ENCODE measurements around the gene ESRRA.
"Not testable (repeated sequence)": the region's sequence is repeated elsewhere in the genome, so short reads cannot be mapped to it uniquely, and the experiment has no call there.

Gene ESRRA

DNA sequence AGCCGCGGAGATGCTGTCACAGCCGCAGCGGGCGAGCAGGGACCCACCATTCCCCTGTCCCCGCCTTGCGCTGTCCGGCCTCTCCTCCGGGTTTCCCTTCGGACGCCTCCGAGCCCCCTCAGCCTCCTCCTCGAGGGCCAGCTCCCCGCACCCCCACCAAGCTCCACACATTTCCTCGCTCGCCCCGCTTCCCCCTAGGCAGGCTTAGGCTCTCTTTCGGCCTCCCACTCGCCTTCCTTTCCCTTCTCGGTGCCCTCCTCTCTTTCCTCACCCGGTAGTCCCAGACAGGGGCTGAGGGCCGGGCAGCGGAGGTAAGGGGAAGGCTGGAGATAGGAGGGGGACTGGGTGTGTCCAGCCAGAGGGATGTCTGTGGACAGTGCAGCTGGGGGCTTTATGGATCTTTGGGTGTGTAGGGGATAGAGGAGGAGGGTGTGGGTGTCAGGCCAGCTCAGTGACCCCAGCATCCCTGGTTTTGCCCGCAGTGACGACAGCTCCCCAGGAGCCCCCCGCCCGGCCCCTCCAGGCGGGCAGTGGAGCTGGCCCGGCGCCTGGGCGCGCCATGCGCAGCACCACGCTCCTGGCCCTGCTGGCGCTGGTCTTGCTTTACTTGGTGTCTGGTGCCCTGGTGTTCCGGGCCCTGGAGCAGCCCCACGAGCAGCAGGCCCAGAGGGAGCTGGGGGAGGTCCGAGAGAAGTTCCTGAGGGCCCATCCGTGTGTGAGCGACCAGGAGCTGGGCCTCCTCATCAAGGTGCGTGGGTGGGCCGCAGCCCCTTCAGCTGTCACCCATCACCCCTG lies 12.7 kb upstream of the ESRRA start:
- DNase-seq = no peak

DNA sequence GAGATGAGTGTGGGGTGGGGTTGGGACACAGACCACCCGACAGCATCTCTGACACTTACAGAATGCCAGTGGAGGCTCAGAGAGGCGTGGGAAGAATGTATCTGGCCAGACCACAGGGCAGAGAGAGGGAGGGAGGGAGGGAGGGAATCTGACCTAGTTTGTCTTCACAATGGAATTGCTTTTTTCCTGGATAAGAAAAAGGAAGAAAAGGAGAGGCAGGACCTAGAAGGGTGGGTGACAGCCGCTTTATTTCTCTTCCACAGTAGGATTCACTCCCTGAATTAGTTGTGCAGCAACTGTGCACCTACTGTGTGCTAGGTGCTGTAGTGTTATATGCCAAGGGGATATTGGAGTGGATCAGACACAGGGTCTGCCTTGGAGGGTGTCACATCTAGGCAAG lies 10.6 kb upstream of the ESRRA start:
- DNase-seq = no peak

DNA sequence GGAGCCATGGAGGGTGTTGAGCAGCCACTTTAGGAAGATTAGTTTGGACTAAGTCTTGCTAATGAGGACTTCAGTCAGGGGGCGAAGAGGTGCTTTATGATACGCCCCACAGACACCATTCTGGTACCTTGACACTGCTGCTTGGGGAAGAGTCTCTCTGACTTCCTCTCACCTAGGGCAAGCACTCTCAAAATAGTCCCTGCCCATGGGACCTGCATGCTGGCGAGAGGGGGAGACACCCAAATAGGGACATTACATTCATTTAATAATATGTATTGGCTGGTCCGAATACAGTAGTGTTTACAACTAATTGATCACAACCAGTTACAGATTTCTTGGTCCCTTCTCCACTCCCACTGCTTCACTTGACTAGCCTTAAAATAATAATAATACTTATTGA lies 9.6 kb upstream of the ESRRA start:
- no peak for DNase-seq

DNA sequence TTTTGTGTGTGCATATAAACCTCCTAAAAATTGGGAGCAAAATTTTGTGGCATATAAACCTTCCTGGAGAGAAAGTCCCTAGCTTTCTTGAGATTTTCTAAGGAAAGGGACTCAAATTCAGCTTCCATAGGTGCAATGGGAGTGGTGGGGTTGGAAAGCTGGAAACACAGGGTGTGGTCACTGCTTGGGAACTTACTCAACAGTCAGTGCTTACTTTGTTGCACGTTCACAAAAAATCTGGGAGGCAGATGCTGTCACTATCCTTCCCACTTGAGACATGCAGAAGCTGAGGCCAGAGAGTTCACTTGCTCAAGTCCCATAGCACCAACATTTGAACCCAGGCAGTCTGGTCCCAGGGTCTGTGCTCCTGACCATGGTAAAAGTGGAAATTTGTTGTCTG lies 9.1 kb upstream of the ESRRA start:
- DNase-seq = no peak

DNA sequence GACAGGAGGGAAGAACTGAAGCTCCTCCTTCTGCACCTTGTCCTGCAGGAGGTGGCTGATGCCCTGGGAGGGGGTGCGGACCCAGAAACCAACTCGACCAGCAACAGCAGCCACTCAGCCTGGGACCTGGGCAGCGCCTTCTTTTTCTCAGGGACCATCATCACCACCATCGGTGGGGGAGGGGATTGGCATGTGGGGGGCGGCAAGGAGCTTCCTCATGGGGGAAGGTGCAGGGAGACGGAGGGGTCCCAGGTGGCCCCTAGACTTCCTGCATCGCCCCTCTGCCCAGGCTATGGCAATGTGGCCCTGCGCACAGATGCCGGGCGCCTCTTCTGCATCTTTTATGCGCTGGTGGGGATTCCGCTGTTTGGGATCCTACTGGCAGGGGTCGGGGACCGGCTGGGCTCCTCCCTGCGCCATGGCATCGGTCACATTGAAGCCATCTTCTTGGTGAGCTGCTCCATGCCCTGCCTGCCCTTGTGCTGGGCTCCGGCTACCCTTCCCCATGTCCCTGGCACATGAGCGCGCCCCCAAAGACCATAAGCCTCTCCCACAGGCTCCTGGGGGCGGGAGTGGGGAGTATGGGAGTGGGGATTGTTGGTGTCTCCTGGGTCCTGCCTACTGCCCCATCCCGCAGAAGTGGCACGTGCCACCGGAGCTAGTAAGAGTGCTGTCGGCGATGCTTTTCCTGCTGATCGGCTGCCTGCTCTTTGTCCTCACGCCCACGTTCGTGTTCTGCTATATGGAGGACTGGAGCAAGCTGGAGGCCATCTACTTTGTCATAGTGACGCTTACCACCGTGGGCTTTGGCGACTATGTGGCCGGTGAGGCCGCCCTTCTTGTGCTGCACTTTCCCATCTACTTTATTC lies 8.3 kb upstream of the ESRRA start:
- no peak for DNase-seq

DNA sequence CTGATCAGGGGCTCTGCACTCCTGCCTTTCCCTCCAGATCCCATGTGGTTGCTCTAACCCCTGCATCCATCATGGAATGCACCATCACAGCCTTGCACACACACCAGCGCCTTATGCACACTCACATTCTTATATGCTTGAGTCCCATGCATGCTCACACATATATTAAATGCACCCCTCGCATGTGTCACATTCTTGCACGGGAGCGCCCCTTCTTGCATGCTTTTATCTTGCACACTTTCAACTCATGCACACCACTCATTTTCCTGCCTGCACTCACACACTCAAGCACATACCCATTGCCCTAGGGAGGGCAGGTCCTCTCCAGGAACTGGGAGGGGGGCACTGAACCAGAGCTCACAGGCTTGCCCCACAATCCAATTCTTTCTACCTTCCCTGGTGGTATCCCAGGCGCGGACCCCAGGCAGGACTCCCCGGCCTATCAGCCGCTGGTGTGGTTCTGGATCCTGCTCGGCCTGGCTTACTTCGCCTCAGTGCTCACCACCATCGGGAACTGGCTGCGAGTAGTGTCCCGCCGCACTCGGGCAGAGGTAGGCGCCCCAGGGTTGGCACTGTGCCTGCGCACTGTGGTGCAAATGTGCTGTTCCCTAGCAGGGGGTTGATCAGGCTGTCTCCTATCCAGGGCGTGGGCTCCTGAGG lies 7.5 kb upstream of the ESRRA start:
- no peak for DNase-seq

DNA sequence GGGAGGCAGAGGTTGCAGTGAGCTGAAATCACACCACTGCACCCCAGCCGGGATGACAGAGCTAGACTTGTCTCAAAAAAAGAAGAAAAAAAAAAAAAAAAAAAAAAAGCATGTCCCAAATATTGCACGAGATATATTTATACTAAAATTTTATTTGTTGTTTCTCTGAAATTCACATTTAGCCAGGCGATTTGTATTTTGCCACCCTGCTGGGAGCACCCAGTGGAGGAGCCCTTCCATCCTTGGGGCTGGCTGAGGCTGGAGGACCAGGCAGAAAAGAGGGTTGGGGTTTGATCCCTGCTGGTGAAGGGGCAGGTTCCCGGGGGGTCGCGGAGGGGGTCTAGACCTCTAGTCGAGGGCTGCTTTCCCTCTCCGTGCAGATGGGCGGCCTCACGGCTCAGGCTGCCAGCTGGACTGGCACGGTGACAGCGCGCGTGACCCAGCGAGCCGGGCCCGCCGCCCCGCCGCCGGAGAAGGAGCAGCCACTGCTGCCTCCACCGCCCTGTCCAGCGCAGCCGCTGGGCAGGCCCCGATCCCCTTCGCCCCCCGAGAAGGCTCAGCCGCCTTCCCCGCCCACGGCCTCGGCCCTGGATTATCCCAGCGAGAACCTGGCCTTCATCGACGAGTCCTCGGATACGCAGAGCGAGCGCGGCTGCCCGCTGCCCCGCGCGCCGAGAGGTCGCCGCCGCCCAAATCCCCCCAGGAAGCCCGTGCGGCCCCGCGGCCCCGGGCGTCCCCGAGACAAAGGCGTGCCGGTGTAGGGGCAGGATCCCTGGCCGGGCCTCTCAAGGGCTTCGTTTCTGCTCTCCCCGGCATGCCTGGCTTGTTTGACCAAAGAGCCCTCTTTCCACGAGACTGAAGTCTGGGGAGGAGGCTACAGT lies 6.1 kb upstream of the ESRRA start:
- DNase-seq = no peak

DNA sequence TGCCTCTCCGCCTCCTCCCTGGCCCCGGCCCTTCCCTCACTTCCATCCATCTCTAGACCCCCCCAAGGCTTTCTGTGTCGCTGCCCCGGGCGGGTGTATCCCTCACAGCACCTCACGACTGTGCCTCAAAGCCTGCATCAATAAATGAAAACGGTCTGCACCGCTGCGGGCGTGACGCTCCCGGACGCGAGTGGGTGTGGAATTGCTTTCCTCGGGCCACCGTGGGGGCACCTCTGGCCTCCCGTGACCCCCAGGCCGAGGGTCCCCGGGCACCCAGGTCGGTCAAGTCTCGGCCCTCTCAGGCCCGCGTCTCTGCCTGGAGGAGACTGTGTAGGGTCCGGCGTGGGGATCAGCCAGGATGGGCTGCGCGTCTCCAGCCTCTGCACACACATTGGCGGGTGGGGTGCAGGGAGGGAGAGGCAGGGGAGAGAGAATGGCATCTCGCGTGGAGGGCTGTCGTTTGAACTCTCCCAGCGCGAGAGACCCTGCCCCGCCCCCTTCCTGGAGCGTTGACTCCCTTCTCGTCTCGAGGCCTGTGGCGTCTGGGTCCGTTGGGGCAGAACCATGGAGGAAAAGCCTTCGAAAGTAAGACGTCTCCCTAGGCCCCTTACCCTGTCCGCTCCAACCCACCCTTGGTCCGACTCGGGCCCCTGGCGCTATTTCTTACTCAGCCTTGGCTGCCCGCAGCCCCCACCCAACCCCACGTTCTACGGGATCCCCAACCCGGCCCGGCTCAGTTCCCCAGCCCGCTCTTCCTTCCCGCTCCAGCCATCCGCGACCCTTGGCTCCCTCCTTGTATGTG lies 5.3 kb upstream of the ESRRA start, which contains the start of gene CATSPERZ:
CATSPERZ (plus strand) TSS at position 512 of the 802 bp plus-strand sequence; CDS start at position 565, 53 bp downstream.
- no peak for DNase-seq

DNA sequence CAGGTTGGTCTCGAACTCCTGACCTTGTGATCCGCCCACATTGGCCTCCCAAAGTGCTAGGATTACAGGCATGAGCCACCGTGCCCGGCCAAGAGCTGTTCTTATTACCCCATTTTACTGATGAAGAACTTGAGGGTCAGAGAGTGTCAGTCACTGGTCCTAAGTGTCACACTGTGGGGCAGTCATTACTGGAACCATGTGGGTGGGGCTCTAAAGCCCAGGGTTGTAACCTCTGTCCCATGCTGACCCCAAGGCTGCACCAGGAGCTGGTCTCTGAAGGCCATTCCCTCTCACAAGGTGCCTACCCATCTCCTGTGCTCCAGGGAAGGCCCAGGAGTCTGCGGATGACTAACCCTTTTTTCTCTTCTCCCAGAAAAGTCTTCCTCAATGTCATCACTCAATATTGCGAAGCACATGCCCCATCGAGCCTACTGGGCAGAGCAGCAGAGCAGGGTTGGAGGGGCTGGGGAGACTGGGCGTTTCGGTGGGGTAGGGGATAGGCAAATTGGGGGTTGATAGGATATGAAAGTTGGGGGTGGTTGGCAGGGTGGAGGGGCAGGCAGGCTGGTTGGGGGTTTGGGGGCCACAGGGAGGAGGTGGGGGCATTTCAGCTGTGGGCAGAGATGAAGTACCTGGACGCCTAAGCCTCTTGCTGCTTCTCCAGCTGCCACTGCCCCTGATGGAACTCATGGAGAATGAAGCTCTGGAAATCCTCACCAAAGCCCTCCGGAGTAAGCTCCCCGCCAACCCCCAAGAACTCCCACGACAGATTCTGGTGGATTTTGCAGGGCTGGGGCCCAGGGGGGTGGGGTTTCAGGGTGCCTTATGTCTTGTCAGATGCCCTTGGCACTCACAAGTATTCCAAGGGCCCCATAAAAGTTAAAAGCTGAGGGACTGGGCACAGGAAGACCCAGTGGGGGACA lies 2.0 kb upstream of the ESRRA start:
- no peak for DNase-seq

DNA sequence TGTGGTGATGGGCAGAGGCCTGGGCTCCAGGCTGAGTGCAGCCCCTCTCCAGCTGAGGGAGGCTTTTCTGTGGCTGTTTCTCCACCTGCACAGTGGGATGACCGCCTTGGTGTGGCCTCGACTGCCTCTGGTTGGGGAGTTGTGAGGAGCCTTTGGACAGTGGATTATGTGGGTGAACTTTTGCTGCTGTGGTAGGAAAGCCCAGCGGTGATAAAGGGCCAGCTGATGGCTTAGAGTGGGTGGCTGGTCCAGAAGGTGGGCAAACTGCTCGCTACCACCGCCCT lies 1.4 kb upstream of the ESRRA start:
- DNase-seq = no peak

DNA sequence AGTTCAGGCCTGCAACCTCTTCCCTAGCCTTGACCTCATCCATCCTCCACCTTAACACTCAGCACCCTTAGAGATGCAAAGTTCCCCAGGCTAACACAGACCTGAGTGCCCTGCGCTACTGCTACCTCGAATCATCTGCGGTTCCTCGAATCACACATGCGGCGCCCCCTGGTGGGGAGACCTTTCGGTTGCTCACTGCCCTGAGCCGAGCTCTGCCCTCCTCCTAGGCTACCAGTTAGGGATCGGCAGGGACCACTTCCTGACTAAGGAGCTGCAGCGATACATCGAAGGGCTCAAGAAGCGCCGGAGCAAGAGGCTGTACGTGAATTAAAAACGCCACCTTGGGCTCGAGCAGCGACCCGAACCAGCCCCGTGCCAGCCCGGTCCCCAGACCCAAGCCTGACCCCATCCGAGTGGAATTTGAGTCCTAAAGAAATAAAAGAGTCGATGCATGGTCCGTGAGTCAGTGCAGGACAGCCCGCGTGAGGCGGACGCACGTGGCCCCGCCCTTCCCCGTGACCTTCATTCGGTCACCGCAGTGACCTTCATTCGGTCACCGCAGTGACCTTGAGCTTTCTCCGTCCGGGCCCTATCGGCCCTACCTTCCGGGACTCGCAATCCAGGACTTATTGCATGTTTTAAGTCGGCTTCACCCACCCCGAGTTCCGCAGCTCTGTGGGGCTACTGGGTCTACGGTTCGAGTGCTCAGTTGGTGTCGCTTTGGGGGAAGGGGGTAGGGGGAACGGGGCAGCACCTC lies 830 bp upstream of the ESRRA start:
- peak; percentile 92 for DNase-seq

DNA sequence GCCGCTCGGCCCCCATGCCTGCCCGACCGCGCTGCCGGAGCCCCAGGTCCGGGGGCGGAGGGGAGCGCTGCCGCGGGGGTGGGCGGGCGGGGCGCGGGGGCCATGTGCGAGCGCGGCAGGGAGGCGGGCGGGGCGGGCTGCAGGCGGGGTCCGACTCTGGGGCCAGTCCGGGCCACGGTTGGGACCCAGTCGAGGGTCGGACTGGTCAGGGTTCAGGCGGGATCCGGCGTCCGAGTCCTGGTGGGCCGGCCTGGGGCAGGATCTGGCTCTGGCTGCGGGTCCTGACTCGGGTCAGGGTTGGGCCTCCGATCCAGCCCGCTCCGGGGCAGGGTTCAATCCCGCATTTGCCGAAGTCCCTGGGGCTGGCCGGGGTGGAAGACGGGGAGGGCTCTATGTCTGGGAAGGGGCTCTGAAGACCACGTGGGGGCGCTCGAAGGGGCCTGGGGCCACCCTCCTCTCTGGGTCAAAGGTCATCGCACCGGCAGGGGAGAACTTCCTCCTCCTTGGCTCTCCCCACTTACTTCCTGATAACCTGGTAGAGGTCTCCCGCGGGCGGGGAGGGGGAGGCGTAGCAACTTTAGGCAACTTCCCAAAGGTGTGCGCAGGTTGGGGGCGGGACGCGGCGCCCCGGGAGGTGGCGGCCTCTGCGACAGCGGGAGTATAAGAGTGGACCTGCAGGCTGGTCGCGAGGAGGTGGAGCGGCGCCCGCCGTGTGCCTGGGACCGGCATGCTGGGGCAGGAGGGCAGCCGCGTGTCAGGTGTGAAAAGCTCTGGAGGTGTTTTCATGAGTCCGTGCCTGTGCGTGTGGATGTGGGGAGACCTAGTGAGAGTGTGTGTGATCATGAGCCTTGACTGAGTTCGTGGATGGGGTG lies 603 bp downstream of the ESRRA start:
- peak; percentile 59 for DNase-seq

DNA sequence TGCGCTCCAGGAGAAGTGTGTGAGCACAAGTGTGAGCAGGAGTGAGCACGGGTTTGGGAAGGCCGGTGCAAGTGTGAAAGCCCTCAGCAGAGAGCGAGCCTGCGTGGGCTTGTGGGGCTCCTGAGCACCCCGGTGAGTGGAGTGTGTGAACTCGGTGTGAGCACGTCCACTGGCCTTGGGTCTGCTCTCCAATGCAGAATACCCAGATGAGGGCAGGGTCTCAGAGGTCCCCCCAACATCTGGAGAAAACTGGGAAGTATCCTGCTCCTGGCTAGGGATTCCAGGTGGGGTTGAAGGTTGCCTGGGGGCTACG lies 1.2 kb downstream of the ESRRA start:
- DNase-seq = no peak

DNA sequence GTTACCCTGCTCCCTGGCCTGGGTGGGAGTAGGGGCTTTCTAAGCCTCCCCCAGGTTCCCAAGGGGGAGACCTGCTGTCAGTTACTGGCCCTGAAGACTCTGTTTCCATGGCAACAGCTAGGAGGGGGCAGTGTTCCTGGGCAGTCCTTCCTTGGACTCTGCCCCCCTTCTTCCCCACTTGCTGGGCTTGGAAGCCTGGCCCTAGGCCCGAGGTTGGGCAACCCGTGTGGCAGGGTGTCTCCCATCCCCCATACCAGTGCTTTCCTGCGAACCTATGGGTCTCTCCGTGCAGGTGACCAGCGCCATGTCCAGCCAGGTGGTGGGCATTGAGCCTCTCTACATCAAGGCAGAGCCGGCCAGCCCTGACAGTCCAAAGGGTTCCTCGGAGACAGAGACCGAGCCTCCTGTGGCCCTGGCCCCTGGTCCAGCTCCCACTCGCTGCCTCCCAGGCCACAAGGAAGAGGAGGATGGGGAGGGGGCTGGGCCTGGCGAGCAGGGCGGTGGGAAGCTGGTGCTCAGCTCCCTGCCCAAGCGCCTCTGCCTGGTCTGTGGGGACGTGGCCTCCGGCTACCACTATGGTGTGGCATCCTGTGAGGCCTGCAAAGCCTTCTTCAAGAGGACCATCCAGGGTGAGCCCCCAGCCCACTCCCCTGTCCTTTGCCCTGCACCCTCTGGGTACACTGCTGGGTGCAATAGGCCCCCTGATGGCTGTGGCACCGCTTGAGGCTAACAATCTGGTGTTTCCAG lies 1.7 kb downstream of the ESRRA start:
- no peak for DNase-seq

DNA sequence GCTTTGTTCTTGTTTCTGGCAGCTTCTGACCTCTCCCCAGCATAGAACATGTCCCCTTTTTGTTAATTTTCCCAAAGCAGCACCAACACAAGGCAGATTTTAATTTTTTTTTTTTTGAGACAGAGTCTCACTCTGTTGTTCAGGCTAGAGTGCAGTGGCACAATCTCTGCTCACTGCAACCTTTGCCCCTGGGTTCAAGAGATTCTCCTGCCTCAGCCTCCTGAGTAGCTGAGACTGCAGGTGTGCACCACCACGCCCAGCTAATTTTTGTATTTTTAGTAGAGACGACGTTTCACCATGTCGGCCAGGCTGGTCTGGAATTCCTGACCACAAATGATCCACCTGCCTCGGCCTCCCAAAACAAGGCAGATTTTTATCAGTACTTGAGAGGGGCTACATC lies 2.5 kb downstream of the ESRRA start:
- not testable (repeated sequence) for DNase-seq

DNA sequence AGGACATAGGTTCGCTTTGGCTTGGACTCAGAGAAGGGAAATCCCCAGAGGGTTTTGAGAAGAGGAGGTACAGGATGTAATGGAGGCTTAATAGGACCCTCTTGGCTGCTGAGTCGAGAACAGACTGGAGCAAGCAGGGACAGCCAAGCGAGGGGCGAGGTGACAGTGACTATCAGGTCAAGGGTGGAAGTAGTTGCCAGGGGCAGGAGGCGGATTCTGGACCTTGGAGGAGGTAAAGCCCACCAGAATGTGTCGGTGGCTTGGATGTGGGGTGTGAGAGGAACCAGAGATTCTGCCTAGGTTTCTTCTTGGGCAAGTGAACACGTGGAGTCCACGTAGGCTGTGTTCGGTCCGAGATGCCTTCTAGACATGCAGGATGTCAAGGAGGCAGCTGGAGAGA lies 7.6 kb downstream of the ESRRA start:
- DNase-seq = no peak

DNA sequence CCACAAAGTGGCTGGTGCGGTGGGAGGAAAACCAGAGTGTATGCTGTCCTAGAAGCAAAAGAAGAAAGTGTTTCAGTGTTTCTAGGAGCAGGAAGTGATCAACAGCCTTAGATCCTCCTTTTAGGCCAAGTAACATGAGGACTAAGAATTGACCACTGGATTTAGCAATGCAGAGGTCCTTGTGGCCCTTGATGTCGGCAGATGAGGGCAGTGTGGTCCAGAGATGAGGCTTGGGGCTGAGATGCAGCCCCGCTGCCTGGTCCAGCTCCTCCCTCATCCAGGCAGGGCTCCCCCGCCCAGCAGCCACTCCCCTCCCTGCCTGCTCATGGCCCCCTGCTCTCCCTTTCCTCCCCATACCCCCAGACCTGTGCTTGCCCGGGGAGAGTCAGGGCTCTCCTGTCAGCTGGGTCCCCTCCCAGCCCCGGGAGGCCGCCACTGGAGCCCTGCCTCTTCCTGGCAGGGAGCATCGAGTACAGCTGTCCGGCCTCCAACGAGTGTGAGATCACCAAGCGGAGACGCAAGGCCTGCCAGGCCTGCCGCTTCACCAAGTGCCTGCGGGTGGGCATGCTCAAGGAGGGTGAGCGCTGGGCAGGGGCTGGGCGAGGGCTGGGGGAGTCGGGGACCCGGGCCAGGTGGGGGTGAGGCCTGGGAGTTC lies 8.3 kb downstream of the ESRRA start:
- DNase-seq = no peak

All from EL (cell line).